Measurements from ENCODE around the gene NEURL1. TPM values are rescaled to one million over a fixed set of nuclear protein-coding genes. Genes with fewer than 3 reads are reported as not detected.

The NEURL1 gene
- total and polyA plus RNA-seq, 2 donors (not counting 3 experiments of a cell fraction or from before 2014, with no cell fraction given) = 0.06 to 0.22 TPM

- Histone ChIP-seq H3K36me3 (ENCODE audit: control insufficient read depth in 2 of 2, extremely low read depth in 1 of 2, insufficient read depth in 2 of 2, low read length in 2 of 2) (no peaks in the 10 kb centered on the region), H3K4me2 (ENCODE audit: insufficient read depth, low read length) (no peak overlapping the region), H3K27ac (ENCODE audit: insufficient read depth, low read depth, low read length) (no peak overlapping the region), H2AFZ (ENCODE audit: low read depth, low read length) (no peak overlapping the region), H4K20me1 (replicated peaks; ENCODE audit: control insufficient read depth, extremely low read depth, insufficient read depth, low read length) (no peaks in the 10 kb centered on the region), H3K4me1 (ENCODE audit: control insufficient read depth, extremely low read depth, insufficient read depth, low read length) (no peaks in the 10 kb centered on the region), H3K9me3 (replicated peaks; ENCODE audit: control insufficient read depth, insufficient read depth, low read length) (no peaks in the 10 kb centered on the region), H3K9ac (replicated peaks; ENCODE audit: extremely low read depth, insufficient read depth, low read length) (no peak overlapping the region), H3K79me2 (ENCODE audit: control insufficient read depth, insufficient read depth, low read length) (no peaks in the 10 kb centered on the region), H3K27me3 (ENCODE audit: control insufficient read depth in 2 of 2, insufficient read depth in 2 of 2, low read length in 2 of 2) (peaks cover 18 to 23% of the 10 kb centered on the region in 2 experiments), H3K9me1 (replicated peaks; ENCODE audit: control insufficient read depth, extremely low read depth, insufficient read depth, low read length) (no peaks in the 10 kb centered on the region), H3K4me3 (replicated peaks in 1 of 3; ENCODE audit: insufficient read depth in 1 of 3, low read depth in 1 of 3, low read length in 3 of 3) (no peak overlapping the region)
- intact Hi-C loops (cut with micrococcal nuclease) (no loop called here), dilution Hi-C loops (cut with MboI; ENCODE audit: extremely low pct_ligation_motif_present, low sequenced_read_pairs) (no loop called here)
- ChIA-PET POLR2A (no interaction called here), CTCF (no interaction called here)
- no peak for DNase-seq (ENCODE audit: low read depth, low spot score)
- no peak for TF ChIP-seq MAX (IDR thresholded peaks at IDR 0.05; ENCODE audit: insufficient read depth, insufficient read length)
- no peak for TF ChIP-seq EZH2 (IDR thresholded peaks at IDR 0.05; ENCODE audit: borderline replicate concordance, low read depth, low read length, severe bottlenecking)
- no peak for TF ChIP-seq FOS (IDR thresholded peaks at IDR 0.05; ENCODE audit: borderline replicate concordance, insufficient read depth, low read length)
- no peak for TF ChIP-seq CTCF (IDR thresholded peaks at IDR 0.05; ENCODE audit: extremely low read depth in 1 of 2, insufficient read depth in 1 of 2, low read depth in 1 of 2, low read length in 2 of 2)
- no peak for TF ChIP-seq GATA2 (IDR thresholded peaks at IDR 0.05; ENCODE audit: insufficient read depth, insufficient read length, low read depth, low read length)
- no peak for TF ChIP-seq POLR2A (IDR thresholded peaks at IDR 0.05; ENCODE audit: low read depth, low read length)
- TF ChIP-seq MYC (IDR thresholded peaks at IDR 0.05; ENCODE audit: low read depth, low read length) = no peak
- TF ChIP-seq JUN (IDR thresholded peaks at IDR 0.05; ENCODE audit: borderline replicate concordance, insufficient read depth, insufficient read length, low read depth) = no peak
- no peak for TF ChIP-seq POLR2AphosphoS5 (IDR thresholded peaks at IDR 0.05; ENCODE audit: insufficient read depth, low read depth, low read length)
- FAIRE-seq = no peak
- BruUV-seq (replicated peaks) = no TSS peak
These were observed 65.4 kb downstream of the NEURL1 start for GRCh38 chr10:103558911-103559310.

Data from endothelial cell of umbilical vein (primary cell).